ENCODE results near the gene UPP2. TPM values are rescaled to one million over a fixed set of nuclear protein-coding genes. Genes with fewer than 3 reads are reported as not detected.

UPP2 gene
- total RNA-seq, 4 donors from 2014 or later: 0.11 TPM; not detected in 3

DNA sequence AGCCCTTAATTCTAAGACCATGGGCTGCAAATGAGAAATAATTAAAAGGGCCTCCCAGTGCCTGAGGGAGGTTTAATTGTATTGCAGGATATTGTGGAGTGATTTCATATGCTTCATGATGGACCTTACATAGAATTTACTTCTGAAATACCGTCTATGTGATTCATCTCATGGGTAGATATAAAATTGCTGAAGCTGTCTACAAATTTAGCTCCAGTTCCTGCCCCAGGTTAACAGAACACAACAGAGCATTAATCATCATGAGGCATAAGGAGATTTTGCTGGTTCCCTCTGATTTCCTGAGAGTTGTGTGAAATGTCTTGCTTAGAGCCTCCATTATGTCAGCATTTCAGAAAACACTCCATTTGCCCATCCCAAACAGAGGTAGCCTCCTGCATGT, 770 bp downstream of the UPP2 start:
- DNase-seq: no peak
- Histone ChIP-seq H3K36me3 (no peaks in the 10 kb centered on the region), H3K9me3 (no peaks in the 10 kb centered on the region), H3K4me3 (replicated peaks in 1 of 3) (no peak overlapping the region), H3K4me1 (no peaks in the 10 kb centered on the region), H3K27me3 (no peaks in the 10 kb centered on the region), H3K27ac (no peak overlapping the region)
- 90 to 91% methylated on average over 1 of the region's 1 CpG for WGBS, 2 donors
- TF ChIP-seq, protein P1, sequence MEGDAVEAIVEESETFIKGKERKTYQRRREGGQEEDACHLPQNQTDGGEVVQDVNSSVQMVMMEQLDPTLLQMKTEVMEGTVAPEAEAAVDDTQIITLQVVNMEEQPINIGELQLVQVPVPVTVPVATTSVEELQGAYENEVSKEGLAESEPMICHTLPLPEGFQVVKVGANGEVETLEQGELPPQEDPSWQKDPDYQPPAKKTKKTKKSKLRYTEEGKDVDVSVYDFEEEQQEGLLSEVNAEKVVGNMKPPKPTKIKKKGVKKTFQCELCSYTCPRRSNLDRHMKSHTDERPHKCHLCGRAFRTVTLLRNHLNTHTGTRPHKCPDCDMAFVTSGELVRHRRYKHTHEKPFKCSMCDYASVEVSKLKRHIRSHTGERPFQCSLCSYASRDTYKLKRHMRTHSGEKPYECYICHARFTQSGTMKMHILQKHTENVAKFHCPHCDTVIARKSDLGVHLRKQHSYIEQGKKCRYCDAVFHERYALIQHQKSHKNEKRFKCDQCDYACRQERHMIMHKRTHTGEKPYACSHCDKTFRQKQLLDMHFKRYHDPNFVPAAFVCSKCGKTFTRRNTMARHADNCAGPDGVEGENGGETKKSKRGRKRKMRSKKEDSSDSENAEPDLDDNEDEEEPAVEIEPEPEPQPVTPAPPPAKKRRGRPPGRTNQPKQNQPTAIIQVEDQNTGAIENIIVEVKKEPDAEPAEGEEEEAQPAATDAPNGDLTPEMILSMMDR (IDR thresholded peaks at IDR 0.05): no peak
- no peak for TF ChIP-seq POLR2A (IDR thresholded peaks at IDR 0.05)
- intact Hi-C loops (cut with DNase I): no loop called here

DNA sequence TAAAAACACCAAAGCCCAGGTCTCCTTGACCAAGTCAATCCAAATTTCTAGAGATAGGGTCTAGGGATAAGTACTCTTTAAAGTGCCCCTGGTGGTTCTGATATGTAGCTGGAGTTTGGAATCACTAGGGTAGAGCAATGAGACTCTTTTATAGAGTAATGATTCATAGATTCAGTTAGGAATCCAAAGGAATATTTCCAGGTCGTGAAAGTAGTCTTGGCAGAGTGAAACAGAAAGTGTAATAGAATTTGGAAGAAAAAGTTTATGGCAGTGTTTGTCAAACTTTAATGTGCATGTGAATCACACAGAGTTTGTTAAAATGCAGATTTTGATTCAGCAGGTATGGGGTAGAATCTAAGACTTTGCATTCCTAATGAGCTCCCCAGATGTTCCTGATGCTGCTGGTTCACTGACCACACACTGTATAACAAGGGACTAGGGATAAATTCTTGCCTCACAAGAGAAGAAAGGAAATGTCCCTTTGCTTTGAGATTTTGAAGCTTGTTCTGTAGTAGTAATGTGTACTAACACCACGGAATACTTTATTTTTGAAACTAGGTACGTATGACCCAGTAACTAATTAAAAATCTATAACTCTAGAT, 1.8 kb downstream of the UPP2 start:
- no peak for DNase-seq
- H3K9me3 ChIP-seq: no peaks in the 10 kb centered on the region
- intact Hi-C loops (cut with DNase I): no loop called here
- 76 to 79% methylated on average over 3 of the region's 3 CpGs for WGBS, 2 donors
- no peak overlapping the region for H3K4me3 ChIP-seq (replicated peaks in 1 of 3)
- H3K36me3 ChIP-seq: no peaks in the 10 kb centered on the region
- H3K4me1 ChIP-seq: no peaks in the 10 kb centered on the region
- no peaks in the 10 kb centered on the region for H3K27me3 ChIP-seq
- no peak overlapping the region for H3K27ac ChIP-seq
- TF ChIP-seq, protein P1 (IDR thresholded peaks at IDR 0.05): no peak
- TF ChIP-seq POLR2A (IDR thresholded peaks at IDR 0.05): no peak

DNA sequence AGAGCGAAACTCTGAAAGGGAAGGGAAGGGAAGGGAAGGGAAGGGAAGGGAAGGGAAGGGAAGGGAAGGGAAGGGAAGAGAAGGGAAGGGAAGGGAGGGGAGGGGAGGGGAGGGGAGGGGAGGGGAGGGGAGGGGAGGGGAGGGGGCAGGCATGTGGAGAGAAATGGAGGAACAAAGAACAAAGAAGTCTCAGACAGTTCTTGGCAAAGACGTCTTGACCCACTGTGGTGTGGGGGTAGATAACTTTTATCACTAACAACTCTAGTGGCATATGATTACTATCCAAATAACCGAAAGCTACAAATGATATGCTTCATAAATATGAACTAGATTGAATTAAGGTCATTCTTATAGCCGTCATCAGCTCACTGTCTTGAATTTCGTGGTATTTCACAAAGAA, 3.2 kb downstream of the UPP2 start:
- DNase-seq: no peak
- intact Hi-C loops (cut with DNase I): no loop called here

GRCh38 chr2:158112992-158113391, 11.3 kb downstream of the UPP2 start:
- intact Hi-C loops (cut with DNase I): no loop called here
- Histone ChIP-seq H3K9me3 (no peaks in the 10 kb centered on the region), H3K4me1 (no peaks in the 10 kb centered on the region), H3K4me3 (replicated peaks in 1 of 3) (no peak overlapping the region), H3K27me3 (no peaks in the 10 kb centered on the region), H3K27ac (no peak overlapping the region), H3K36me3 (no peaks in the 10 kb centered on the region)
- WGBS, 2 donors: 89 to 91% methylated on average over 4 of the region's 4 CpGs
- no peak for TF ChIP-seq POLR2A (IDR thresholded peaks at IDR 0.05)
- TF ChIP-seq, protein P1 (IDR thresholded peaks at IDR 0.05): no peak
- no peak for DNase-seq

More for the DNA sequence above, 3.2 kb downstream of the UPP2 start:
- Histone ChIP-seq H3K36me3 (no peaks in the 10 kb centered on the region), H3K9me3 (no peaks in the 10 kb centered on the region), H3K27ac (no peak overlapping the region), H3K4me1 (no peaks in the 10 kb centered on the region), H3K27me3 (no peaks in the 10 kb centered on the region), H3K4me3 (replicated peaks in 1 of 3) (no peak overlapping the region)
- 92 to 95% methylated on average over 5 of the region's 5 CpGs for WGBS, 2 donors
- TF ChIP-seq, protein P1 (IDR thresholded peaks at IDR 0.05): no peak
- no peak for TF ChIP-seq POLR2A (IDR thresholded peaks at IDR 0.05)

- no peak overlapping the region for H3K4me3 ChIP-seq (replicated peaks in 1 of 3)
- H3K4me1 ChIP-seq: no peaks in the 10 kb centered on the region
- TF ChIP-seq, protein P1 (IDR thresholded peaks at IDR 0.05): no peak
- no peak for TF ChIP-seq POLR2A (IDR thresholded peaks at IDR 0.05)
- WGBS, 2 donors: 82 to 86% methylated on average over 4 of the region's 4 CpGs
- no peaks in the 10 kb centered on the region for H3K27me3 ChIP-seq
- intact Hi-C loops (cut with DNase I): no loop called here
- no peaks in the 10 kb centered on the region for H3K9me3 ChIP-seq
- H3K36me3 ChIP-seq: no peaks in the 10 kb centered on the region
- H3K27ac ChIP-seq: no peak overlapping the region
- no peak for DNase-seq
These were observed 12.1 kb downstream of the UPP2 start for GRCh38 chr2:158113741-158114295.
